GM12878 (cell line): ENCODE data around the gene EBPL. TPM values are rescaled to one million over a fixed set of nuclear protein-coding genes. Genes with fewer than 3 reads are reported as not detected.

Experiments
- BHLHE40 ChIP-seq, 2 experiments: fragments of 450-650 bp in 1 of 2; IDR thresholded peaks; 2 replicates each; pipeline ENCODE4 v1.6.1; 2011 to 2017; ENCODE audit warnings: low read depth in 2 of 2, borderline replicate concordance in 1 of 2, improper control_type of control experiment in 1 of 2, low read length in 1 of 2, mild to moderate bottlenecking in 1 of 2
- BRCA1 ChIP-seq: IDR thresholded peaks from 2 replicates; pipeline ENCODE4 v1.6.1; 2011; ENCODE audit warnings: low read depth, low read length, improper control_type of control experiment
- EZH2 ChIP-seq: IDR thresholded peaks from 2 replicates; pipeline ENCODE4 v1.6.1; 2012; ENCODE audit warnings: low read depth, mild to moderate bottlenecking, control low read depth, inconsistent platforms, low read length, borderline replicate concordance; ENCODE audit not compliant: control insufficient read depth
- IKZF1 ChIP-seq: fragments of 450-650 bp; conservative IDR thresholded peaks from 2 replicates; pipeline ENCODE4 v1.6.1; 2017; ENCODE audit warnings: antibody characterized with exemption, mild to moderate bottlenecking
- IKZF2 ChIP-seq, 2 experiments: fragments of 450-650 bp; IDR thresholded peaks; 2 replicates each; pipeline ENCODE4 v1.6.1; 2017; ENCODE audit warnings: mild to moderate bottlenecking in 2 of 2, moderate library complexity in 2 of 2
- MLLT1 ChIP-seq: fragments of 450-650 bp; IDR thresholded peaks from 2 replicates; pipeline ENCODE4 v1.6.1; 2016; ENCODE audit warnings: mild to moderate bottlenecking
- NR2C1 ChIP-seq: fragments of 450-650 bp; IDR thresholded peaks from 2 replicates; pipeline ENCODE4 v1.6.1; 2017; ENCODE audit warnings: antibody characterized with exemption, mild to moderate bottlenecking, moderate library complexity
- PKNOX1 ChIP-seq: fragments of 450-650 bp; IDR thresholded peaks from 2 replicates; pipeline ENCODE4 v1.6.1; 2016; ENCODE audit warnings: mild to moderate bottlenecking
- PRDM15 ChIP-seq: fragments of 450-650 bp; formaldehyde crosslinking; IDR thresholded peaks from 2 replicates; pipeline ENCODE4 v1.4.0; 2020; ENCODE audit warnings: mild to moderate bottlenecking, moderate library complexity
- RBBP5 ChIP-seq: fragments of 200-600 bp; sonication (generic); conservative IDR thresholded peaks from 2 replicates; pipeline ENCODE4 v1.6.1; 2016
- RELA ChIP-seq: fragments of 450-650 bp; IDR thresholded peaks from 2 replicates; pipeline ENCODE4 v1.8.0; 2014; ENCODE audit warnings: borderline replicate concordance; ENCODE audit not compliant: partially characterized antibody
- SIX5 ChIP-seq: IDR thresholded peaks from 2 replicates; pipeline ENCODE4 v1.6.1; 2011; ENCODE audit warnings: mild to moderate bottlenecking, low read depth, low read length, moderate library complexity; ENCODE audit not compliant: severe bottlenecking
- SP1 ChIP-seq: IDR thresholded peaks from one replicate; pipeline ENCODE4 v1.6.1; 2011; ENCODE audit warnings: low read depth, low read length
- WRNIP1 ChIP-seq: IDR thresholded peaks from 2 replicates; pipeline ENCODE4 v1.6.1; 2011; ENCODE audit warnings: low read depth, low read length, improper control_type of control experiment, borderline replicate concordance
- ZBTB4 ChIP-seq: fragments of 450-650 bp; formaldehyde crosslinking; IDR thresholded peaks from 2 replicates; pipeline ENCODE4 v1.4.0; 2022; ENCODE audit warnings: mild to moderate bottlenecking, moderate library complexity
- ZSCAN29 ChIP-seq: fragments of 450-650 bp; IDR thresholded peaks from 2 replicates; pipeline ENCODE4 v1.6.1; 2017; ENCODE audit warnings: mild to moderate bottlenecking, moderate library complexity
- polyA plus RNA-seq, 11 experiments: library from polyadenylated mRNA; depleted of rRNA in 4 of 11; unstranded in 6 of 11; stranded (reverse) in 5 of 11; fragments of >200 nt; fragmentation: Nextera tagmentation in 4 of 11; fragmentation: Illumina TruSeq in 1 of 11; extraction: Ambion mirVana in 4 of 11; extraction: Trizol in 1 of 11; gene quantifications; 1 replicate in 1 of 11; 2 replicates in 10 of 11; pipeline versions ENCODE4 v1.2.1 to v1.2.3, GENCODE V29; 2011 to 2016; ENCODE audit warnings: inconsistent platforms in 2 of 11, missing spikeins in 2 of 11, low read depth in 1 of 11
- total RNA-seq, 4 experiments: library from RNA; depleted of rRNA in 3 of 4; stranded (reverse); fragments of >200 nt in 3 of 4; fragmentation: Illumina TruSeq in 1 of 4; extraction: Trizol in 1 of 4; gene quantifications; 2 replicates each; pipeline versions ENCODE4 v1.2.1 to v1.2.3, GENCODE V29; 2013 to 2021

The EBPL gene
- total and polyA plus RNA-seq, 10 of the 15 experiments (the other 5 are each of a cell fraction or from before 2014, with no cell fraction given), result 6.2 to 72.8 (median 43.5) TPM

- no peak for TF ChIP-seq PKNOX1
- no peak for TF ChIP-seq WRNIP1
- no peak for TF ChIP-seq MLLT1
- TF ChIP-seq IKZF2 (IDR thresholded peaks at IDR 0.05), result 0 out of 4 replicates have a peak, but pooled peaks of 1 of the 2 experiments have one; percentile 4
- peak; percentile 86 for TF ChIP-seq IKZF1
- 0 out of 2 replicates have a peak, but pooled peaks have one; percentile 7 for TF ChIP-seq NR2C1
- TF ChIP-seq RBBP5, result no peak
- TF ChIP-seq SIX5, result no peak
- no peak for TF ChIP-seq ZBTB4
- no peak for TF ChIP-seq EZH2
- peak; percentile 61 for TF ChIP-seq SP1
- TF ChIP-seq PRDM15, result no peak
- TF ChIP-seq ZSCAN29, result no peak
- no peak for TF ChIP-seq RELA
- TF ChIP-seq BHLHE40 (IDR thresholded peaks at IDR 0.05; ENCODE audit: borderline replicate concordance in 1 of 2, low read depth in 2 of 2, low read length in 1 of 2), result peak in 1 of 2 experiments; percentile 48; a peak in 2 of 4 replicates
- no peak for TF ChIP-seq BRCA1
These were observed at the start of gene EBPL (continued) for GRCh38 chr13:49690995-49691784.
